Measurements from ENCODE around the gene SLAMF6.

SLAMF6 gene

DNA sequence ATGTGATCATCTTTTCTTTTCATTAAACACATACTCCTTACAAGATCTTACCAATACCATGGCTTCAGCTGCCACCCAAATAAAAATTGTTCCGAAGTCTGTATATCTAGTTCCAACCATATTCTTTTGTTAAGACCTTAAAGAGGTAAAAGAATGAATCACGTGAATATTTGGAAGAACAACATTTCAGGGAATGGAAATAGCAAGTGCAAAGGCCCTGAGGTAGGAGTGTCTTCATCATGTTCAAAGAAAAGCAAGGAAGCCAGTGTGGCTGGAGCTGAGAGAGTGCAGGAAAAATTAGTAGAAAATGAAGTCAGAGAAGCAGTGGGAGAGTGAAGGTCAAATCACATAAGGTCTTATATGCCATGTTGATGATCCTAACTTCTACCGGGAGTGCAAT, 50.9 kb downstream of the SLAMF6 start:
- H2AFZ ChIP-seq (ENCODE audit: low read length), result no peak overlapping the region
- no peaks in the 10 kb centered on the region for H3K27me3 ChIP-seq (replicated peaks; ENCODE audit: insufficient read depth, low read length)
- no peak overlapping the region for H3K4me2 ChIP-seq (ENCODE audit: low read depth, low read length)
- H3K36me3 ChIP-seq (replicated peaks; ENCODE audit: insufficient read depth, low read length), result no peaks in the 10 kb centered on the region
- no peaks in the 10 kb centered on the region for H3K9me3 ChIP-seq (replicated peaks; ENCODE audit: insufficient read depth, low read length)
- no peak overlapping the region for H3K27ac ChIP-seq (ENCODE audit: low read length)
- no peak overlapping the region for H3K9ac ChIP-seq (ENCODE audit: low read length)
- no peaks in the 10 kb centered on the region for H4K20me1 ChIP-seq (ENCODE audit: insufficient read depth, low read length)
- no peak overlapping the region for H3K4me3 ChIP-seq (ENCODE audit: low read length)
- no peaks in the 10 kb centered on the region for H3K79me2 ChIP-seq (ENCODE audit: low read length)
- DNase-seq, result no peak
- no peaks in the 10 kb centered on the region for H3K9me2 ChIP-seq (replicated peaks; ENCODE audit: insufficient read depth, low read length)
- H3F3A ChIP-seq (ENCODE audit: insufficient read depth, low read length), result no peaks in the 10 kb centered on the region
- H3K4me1 ChIP-seq (ENCODE audit: low read length), result no peaks in the 10 kb centered on the region
- TF ChIP-seq CTCF (IDR thresholded peaks at IDR 0.05; ENCODE audit: low read length), result no peak
- TF ChIP-seq EZH2 (optimal IDR thresholded peaks at IDR 0.05; ENCODE audit: low read depth, low read length), result no peak
- TF ChIP-seq EZH2phosphoT487 (IDR thresholded peaks at IDR 0.05; ENCODE audit: low read length), result no peak

DNA sequence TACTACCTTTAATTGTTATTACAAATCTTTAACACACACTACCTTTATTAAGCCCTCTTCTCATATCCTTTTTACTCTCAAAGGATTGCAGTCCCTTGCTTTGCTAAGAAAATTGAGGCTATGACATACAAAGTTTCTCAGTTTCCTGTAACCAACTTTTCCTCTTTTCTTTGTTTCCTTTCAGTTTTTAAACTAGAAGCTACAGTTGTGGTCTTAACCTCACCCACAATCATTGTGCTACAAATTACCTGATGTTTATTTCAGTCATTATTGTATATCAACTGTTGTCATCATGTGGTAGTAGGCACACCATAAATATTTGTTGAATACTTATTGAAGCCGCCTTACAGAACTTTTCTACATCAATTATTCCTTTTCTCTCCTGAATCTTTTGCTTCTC, 51.8 kb downstream of the SLAMF6 start:
- Histone ChIP-seq H3K36me3 (replicated peaks; ENCODE audit: insufficient read depth, low read length) (no peaks in the 10 kb centered on the region), H3K9ac (ENCODE audit: low read length) (no peak overlapping the region), H3K27ac (ENCODE audit: low read length) (no peak overlapping the region), H3K79me2 (ENCODE audit: low read length) (no peaks in the 10 kb centered on the region), H3K4me1 (ENCODE audit: low read length) (no peaks in the 10 kb centered on the region), H3K27me3 (replicated peaks; ENCODE audit: insufficient read depth, low read length) (no peaks in the 10 kb centered on the region), H3F3A (ENCODE audit: insufficient read depth, low read length) (no peaks in the 10 kb centered on the region), H4K20me1 (ENCODE audit: insufficient read depth, low read length) (no peaks in the 10 kb centered on the region), H3K9me3 (replicated peaks; ENCODE audit: insufficient read depth, low read length) (no peaks in the 10 kb centered on the region), H3K4me3 (ENCODE audit: low read length) (no peak overlapping the region), H2AFZ (ENCODE audit: low read length) (no peak overlapping the region), H3K9me2 (replicated peaks; ENCODE audit: insufficient read depth, low read length) (no peaks in the 10 kb centered on the region), H3K4me2 (ENCODE audit: low read depth, low read length) (no peak overlapping the region)
- TF ChIP-seq CTCF (IDR thresholded peaks at IDR 0.05; ENCODE audit: low read length), result no peak
- DNase-seq, result no peak

GRCh38 chr1:160467576-160467975, 55.5 kb downstream of the SLAMF6 start:
- TF ChIP-seq CTCF (IDR thresholded peaks at IDR 0.05; ENCODE audit: low read length), result no peak
- no peak for TF ChIP-seq EZH2 (optimal IDR thresholded peaks at IDR 0.05; ENCODE audit: low read depth, low read length)
- no peak for TF ChIP-seq EZH2phosphoT487 (IDR thresholded peaks at IDR 0.05; ENCODE audit: low read length)
- H3F3A ChIP-seq (ENCODE audit: insufficient read depth, low read length), result no peaks in the 10 kb centered on the region
- no peaks in the 10 kb centered on the region for H3K9me2 ChIP-seq (replicated peaks; ENCODE audit: insufficient read depth, low read length)
- H3K4me1 ChIP-seq (ENCODE audit: low read length), result no peaks in the 10 kb centered on the region
- DNase-seq, result no peak
- no peak overlapping the region for H3K4me2 ChIP-seq (ENCODE audit: low read depth, low read length)
- no peaks in the 10 kb centered on the region for H3K36me3 ChIP-seq (replicated peaks; ENCODE audit: insufficient read depth, low read length)
- H3K9me3 ChIP-seq (replicated peaks; ENCODE audit: insufficient read depth, low read length), result no peaks in the 10 kb centered on the region
- H3K9ac ChIP-seq (ENCODE audit: low read length), result no peak overlapping the region
- no peak overlapping the region for H3K4me3 ChIP-seq (ENCODE audit: low read length)
- H3K27me3 ChIP-seq (replicated peaks; ENCODE audit: insufficient read depth, low read length), result no peaks in the 10 kb centered on the region
- no peaks in the 10 kb centered on the region for H4K20me1 ChIP-seq (ENCODE audit: insufficient read depth, low read length)
- no peak overlapping the region for H3K27ac ChIP-seq (ENCODE audit: low read length)
- no peak overlapping the region for H2AFZ ChIP-seq (ENCODE audit: low read length)
- no peaks in the 10 kb centered on the region for H3K79me2 ChIP-seq (ENCODE audit: low read length)

GRCh38 chr1:160466961-160467360, 56.1 kb downstream of the SLAMF6 start:
- Histone ChIP-seq H4K20me1 (ENCODE audit: insufficient read depth, low read length) (no peaks in the 10 kb centered on the region), H3K36me3 (replicated peaks; ENCODE audit: insufficient read depth, low read length) (no peaks in the 10 kb centered on the region), H3K27me3 (replicated peaks; ENCODE audit: insufficient read depth, low read length) (no peaks in the 10 kb centered on the region), H3K4me3 (ENCODE audit: low read length) (no peak overlapping the region), H3F3A (ENCODE audit: insufficient read depth, low read length) (no peaks in the 10 kb centered on the region), H3K4me1 (ENCODE audit: low read length) (no peaks in the 10 kb centered on the region), H3K9ac (ENCODE audit: low read length) (no peak overlapping the region), H3K9me2 (replicated peaks; ENCODE audit: insufficient read depth, low read length) (no peaks in the 10 kb centered on the region), H3K9me3 (replicated peaks; ENCODE audit: insufficient read depth, low read length) (no peaks in the 10 kb centered on the region), H3K79me2 (ENCODE audit: low read length) (no peaks in the 10 kb centered on the region), H2AFZ (ENCODE audit: low read length) (no peak overlapping the region), H3K27ac (ENCODE audit: low read length) (no peak overlapping the region), H3K4me2 (ENCODE audit: low read depth, low read length) (no peak overlapping the region)
- no peak for DNase-seq
- TF ChIP-seq EZH2 (optimal IDR thresholded peaks at IDR 0.05; ENCODE audit: low read depth, low read length) (no peak), CTCF (IDR thresholded peaks at IDR 0.05; ENCODE audit: low read length) (no peak), EZH2phosphoT487 (IDR thresholded peaks at IDR 0.05; ENCODE audit: low read length) (no peak)
